ENCODE data around the gene EXOSC10.

The EXOSC10 gene

DNA sequence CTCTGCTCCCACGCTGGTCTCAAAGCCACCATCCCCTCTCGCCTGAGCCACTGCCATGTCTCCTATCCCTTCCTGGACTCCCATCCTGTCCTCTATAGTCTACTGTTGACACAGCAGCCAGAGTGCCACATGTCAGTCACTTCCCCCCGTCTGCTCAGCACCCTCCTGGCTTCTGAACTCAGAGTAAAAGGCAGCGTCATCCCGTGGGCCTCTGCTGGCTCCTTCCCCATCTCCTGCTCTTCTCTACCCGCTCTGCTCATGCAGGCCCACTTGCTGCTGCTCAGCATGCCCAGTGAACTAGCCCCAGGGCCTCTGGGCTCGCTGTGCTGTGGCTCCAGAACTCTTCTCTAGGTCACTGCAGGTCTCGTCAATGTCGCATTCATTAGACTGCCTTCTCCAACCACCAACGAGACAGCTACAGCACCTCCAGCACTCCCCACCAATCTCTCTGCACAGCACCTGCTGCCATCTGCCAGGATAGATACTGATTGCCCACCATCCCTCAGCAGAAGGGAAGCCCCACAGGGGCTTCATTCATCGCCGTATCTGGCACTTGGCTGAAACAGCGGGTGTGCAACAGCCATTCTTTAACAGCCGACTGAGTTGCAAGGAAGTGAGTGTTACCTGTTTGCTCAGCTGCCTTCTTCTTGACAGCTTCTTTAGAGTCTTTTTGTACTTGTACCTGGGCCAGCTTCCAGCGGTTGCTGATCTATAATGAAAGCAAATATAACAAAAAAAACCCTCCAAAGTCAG lies 28.0 kb downstream of the EXOSC10 start:
- no peak for DNase-seq (ENCODE audit: extremely low spot score)
- POLR2A ChIA-PET, result interaction anchor here (0.7 kb wide), 1 partner anchor 10 kb away, joined by 3 read pairs; no protein-coding TSS in a partner anchor
- CTCF ChIA-PET, result interaction anchor here (1.5 to 6.7 kb wide), 3 partner anchors 10 to 34 kb away, joined by 3 to 52 read pairs (median 39); partner anchors contain the start of gene SRM

DNA sequence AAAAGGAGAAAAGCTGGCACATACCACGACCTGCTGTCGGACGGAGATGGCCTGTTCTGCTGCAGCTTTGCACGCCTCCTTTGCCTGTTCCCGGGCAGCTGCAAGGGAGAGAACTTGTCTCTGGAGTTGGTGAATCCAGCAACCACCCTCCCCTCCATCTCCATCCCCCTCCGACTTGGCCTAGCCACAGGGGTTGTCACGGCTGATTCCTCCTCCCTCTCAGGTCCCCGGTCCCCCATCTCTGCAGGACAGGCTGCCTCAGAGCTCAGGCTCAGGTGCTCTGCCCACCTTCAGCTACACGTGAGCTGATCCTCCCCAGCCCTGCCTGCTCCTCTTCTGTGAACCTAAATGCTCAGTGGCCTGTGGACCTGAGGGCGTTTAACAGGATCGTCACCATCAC lies 28.8 kb downstream of the EXOSC10 start:
- TF ChIP-seq, protein P1, sequence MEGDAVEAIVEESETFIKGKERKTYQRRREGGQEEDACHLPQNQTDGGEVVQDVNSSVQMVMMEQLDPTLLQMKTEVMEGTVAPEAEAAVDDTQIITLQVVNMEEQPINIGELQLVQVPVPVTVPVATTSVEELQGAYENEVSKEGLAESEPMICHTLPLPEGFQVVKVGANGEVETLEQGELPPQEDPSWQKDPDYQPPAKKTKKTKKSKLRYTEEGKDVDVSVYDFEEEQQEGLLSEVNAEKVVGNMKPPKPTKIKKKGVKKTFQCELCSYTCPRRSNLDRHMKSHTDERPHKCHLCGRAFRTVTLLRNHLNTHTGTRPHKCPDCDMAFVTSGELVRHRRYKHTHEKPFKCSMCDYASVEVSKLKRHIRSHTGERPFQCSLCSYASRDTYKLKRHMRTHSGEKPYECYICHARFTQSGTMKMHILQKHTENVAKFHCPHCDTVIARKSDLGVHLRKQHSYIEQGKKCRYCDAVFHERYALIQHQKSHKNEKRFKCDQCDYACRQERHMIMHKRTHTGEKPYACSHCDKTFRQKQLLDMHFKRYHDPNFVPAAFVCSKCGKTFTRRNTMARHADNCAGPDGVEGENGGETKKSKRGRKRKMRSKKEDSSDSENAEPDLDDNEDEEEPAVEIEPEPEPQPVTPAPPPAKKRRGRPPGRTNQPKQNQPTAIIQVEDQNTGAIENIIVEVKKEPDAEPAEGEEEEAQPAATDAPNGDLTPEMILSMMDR (IDR thresholded peaks at IDR 0.05; ENCODE audit: control extremely low read depth, extremely low read depth, low read depth, missing control alignments), result no peak
- POLR2A ChIA-PET, result interaction anchor here (0.7 kb wide), 1 partner anchor 9 kb away, joined by 3 read pairs; no protein-coding TSS in a partner anchor
- CTCF ChIA-PET, result interaction anchor here (0.8 to 6.7 kb wide), 6 partner anchors 9 to 33 kb away, joined by 3 to 52 read pairs (median 3); partner anchors contain the start of gene SRM
- DNase-seq (ENCODE audit: extremely low spot score), result no peak

More for the DNA sequence above, 28.0 kb downstream of the EXOSC10 start:
- TF ChIP-seq, protein P1 (IDR thresholded peaks at IDR 0.05; ENCODE audit: control extremely low read depth, extremely low read depth, low read depth, missing control alignments), result no peak

DNA sequence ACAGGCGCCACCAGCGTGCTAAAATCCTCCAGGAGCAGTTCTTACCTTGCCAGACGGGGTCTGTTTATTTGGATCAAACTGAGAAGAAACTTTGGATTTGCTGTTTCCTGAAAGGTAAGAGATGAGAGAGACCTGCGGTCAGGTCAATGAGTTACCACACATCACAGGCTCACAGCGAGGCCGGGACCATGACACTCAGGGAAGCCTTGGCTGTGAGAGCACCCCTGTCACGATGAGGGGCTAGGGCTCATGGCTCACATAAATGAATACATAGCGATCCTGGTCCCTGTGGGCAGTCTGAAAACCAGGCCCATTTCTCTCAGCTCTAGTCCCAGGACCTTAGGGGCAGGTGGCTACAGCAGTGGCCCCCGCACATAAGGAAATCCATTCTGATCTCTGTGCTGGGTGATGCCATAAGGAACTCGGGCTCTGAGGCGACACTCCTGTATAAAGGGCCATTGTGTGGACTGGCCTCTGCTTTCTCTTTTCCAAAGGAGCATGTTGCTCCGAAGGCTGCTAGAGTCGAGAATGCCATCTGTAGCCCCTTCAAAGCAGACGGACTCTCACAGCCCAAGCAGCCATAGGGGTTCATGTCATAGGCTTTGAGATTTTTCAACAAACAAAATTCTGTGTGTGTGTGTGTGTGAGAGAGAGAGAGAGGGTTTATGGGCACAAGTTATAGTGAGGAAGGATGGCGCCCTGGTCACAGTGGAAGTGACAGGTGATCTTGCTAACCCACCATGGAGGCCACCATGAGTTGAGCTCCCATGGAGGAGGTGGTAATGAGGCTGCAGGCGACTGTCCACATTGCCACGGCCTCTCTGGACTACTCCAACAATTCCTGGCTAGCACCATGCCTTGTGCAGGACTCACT lies 30.8 kb downstream of the EXOSC10 start:
- POLR2A ChIA-PET, result no interaction called here
- CTCF ChIA-PET, result interaction anchor here (1.2 to 6.7 kb wide), 3 partner anchors 7 to 31 kb away, joined by 4 to 39 read pairs (median 12); partner anchors contain the start of gene SRM
- DNase-seq (ENCODE audit: extremely low spot score), result no peak
- TF ChIP-seq, protein P1 (IDR thresholded peaks at IDR 0.05; ENCODE audit: control extremely low read depth, extremely low read depth, low read depth, missing control alignments), result no peak

DNA sequence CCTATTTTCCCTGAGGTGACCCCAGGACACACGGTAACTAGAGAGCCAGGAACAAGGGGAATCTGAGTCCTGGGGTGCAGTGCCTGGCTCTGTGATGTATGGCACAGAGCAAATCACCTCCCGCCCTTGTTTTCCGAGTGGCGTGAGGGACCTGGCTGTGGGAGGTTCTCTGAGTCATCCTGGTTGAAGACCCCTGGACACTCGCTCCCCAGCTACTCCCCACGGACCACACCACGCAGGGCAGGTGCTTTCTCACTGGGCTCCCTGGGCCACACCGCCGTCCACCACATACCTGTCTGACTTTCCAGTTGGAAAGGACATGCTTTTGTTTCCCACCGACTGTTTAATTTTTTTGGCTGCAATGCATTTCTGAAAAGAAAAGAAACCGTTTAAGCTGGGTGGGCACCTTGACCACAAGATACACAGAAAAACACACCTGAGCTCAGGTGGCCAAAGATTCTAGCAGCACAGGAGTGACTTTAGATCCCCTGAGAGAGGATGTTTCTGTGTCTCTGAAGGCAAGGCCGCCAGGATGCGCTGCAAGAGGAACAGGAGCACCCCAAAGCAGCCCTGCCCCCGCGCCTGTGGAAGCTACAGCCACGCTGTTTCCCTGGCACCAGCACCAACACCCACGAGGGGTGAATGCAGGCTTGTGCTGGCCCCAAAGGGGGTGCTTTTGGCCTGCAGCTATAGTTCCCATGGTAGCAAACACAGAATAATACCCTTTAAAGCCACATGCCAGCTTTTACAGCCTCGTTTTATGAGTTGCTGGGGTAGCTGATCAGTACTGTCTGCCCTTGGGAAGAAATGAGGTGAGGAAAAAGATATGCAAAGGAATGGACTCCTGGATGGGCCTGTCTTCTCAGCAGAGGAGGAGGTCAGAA lies 31.7 kb downstream of the EXOSC10 start:
- ChIA-PET POLR2A (no interaction called here), CTCF (interaction anchor here (3.3 kb wide), 1 partner anchor 30 kb away, joined by 12 read pairs; no protein-coding TSS in a partner anchor)
- TF ChIP-seq, protein P1 (IDR thresholded peaks at IDR 0.05; ENCODE audit: control extremely low read depth, extremely low read depth, low read depth, missing control alignments), result no peak
- no peak for DNase-seq (ENCODE audit: extremely low spot score)

DNA sequence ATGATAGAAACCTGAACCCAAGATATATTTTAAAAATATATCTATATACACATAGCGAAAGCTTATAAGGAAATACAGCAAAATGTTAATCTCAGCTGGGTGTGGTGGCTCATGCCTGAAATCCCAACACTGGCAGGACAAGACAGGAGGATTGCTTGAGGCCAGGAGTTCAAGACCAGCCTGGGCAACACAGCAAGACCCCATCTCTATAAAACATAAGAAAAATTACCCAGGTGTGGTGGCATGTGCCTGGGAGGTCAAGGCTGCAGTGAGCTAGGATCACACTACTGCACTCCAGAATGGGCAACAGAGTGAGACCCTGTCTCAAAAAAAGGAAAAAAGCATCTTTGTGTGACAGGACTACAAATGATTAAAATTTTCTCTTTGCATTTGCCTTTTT lies 33.9 kb downstream of the EXOSC10 start:
- no peak for DNase-seq (ENCODE audit: extremely low spot score)
- TF ChIP-seq, protein P1 (IDR thresholded peaks at IDR 0.05; ENCODE audit: control extremely low read depth, extremely low read depth, low read depth, missing control alignments), result no peak
- POLR2A ChIA-PET, result no interaction called here
- CTCF ChIA-PET, result interaction anchor here (1.0 to 3.3 kb wide), 2 partner anchors 28 kb away, joined by 3 to 12 read pairs; no protein-coding TSS in a partner anchor

Measured in GM10248 (cell line).